Measurements from ENCODE around the gene ROR1. TPM values are rescaled to one million over a fixed set of nuclear protein-coding genes. Genes with fewer than 3 reads are reported as not detected.

The ROR1 gene
- total RNA-seq, 2 experiments from 2014 or later, result 0.47 to 1.4 TPM

- Histone ChIP-seq H3K4me2 (ENCODE audit: low read length) (no peak overlapping the region), H3K36me3 (ENCODE audit: insufficient read depth, low read length) (no peaks in the 10 kb centered on the region), H3K9me2 (ENCODE audit: insufficient read depth, low read length) (no peaks in the 10 kb centered on the region), H3K9me3 (ENCODE audit: low read length) (no peaks in the 10 kb centered on the region), H3K4me3 (ENCODE audit: low read depth, low read length, poor library complexity, severe bottlenecking) (no peak overlapping the region), H3K27ac (ENCODE audit: low read depth, low read length, poor library complexity, severe bottlenecking) (no peak overlapping the region), H4K20me1 (ENCODE audit: insufficient read depth, low read length) (no peaks in the 10 kb centered on the region), H3K79me2 (ENCODE audit: insufficient read depth, low read depth, low read length) (no peaks in the 10 kb centered on the region), H2AFZ (ENCODE audit: low read length) (no peak overlapping the region), H3K4me1 (ENCODE audit: insufficient read depth, low read length, poor library complexity, severe bottlenecking) (no peaks in the 10 kb centered on the region)
- no peak for DNase-seq (ENCODE audit: low spot score)
- intact Hi-C loops (cut with micrococcal nuclease; ENCODE audit: unreplicated experiment), result no loop called here
- BruUV-seq (replicated peaks), result no TSS peak
- ChIA-PET CTCF (ENCODE audit: unreplicated experiment) (no interaction called here), POLR2A (interaction anchor here (0.7 to 1.0 kb wide), 2 partner anchors 113 to 1382 kb away, joined by 3 read pairs; no protein-coding TSS in a partner anchor)
- TF ChIP-seq EZH2phosphoT487 (IDR thresholded peaks at IDR 0.05; ENCODE audit: borderline replicate concordance, low read depth, low read length), result no peak
- no peak for TF ChIP-seq CTCF (conservative IDR thresholded peaks at IDR 0.05; ENCODE audit: low read length)
Measured at GRCh38 chr1:63908016-63908415, 134.2 kb downstream of the ROR1 start.

GRCh38 chr1:63909526-63909925 lies 135.7 kb downstream of the ROR1 start:
- no peaks in the 10 kb centered on the region for H3K79me2 ChIP-seq (ENCODE audit: insufficient read depth, low read depth, low read length)
- H3K9me3 ChIP-seq (ENCODE audit: low read length), result no peaks in the 10 kb centered on the region
- H4K20me1 ChIP-seq (ENCODE audit: insufficient read depth, low read length), result no peaks in the 10 kb centered on the region
- DNase-seq (ENCODE audit: low spot score), result no peak
- H3K4me1 ChIP-seq (ENCODE audit: insufficient read depth, low read length, poor library complexity, severe bottlenecking), result no peaks in the 10 kb centered on the region
- ChIA-PET POLR2A (no interaction called here), CTCF (ENCODE audit: unreplicated experiment) (no interaction called here)
- TF ChIP-seq CTCF (conservative IDR thresholded peaks at IDR 0.05; ENCODE audit: low read length) (no peak), EZH2phosphoT487 (IDR thresholded peaks at IDR 0.05; ENCODE audit: borderline replicate concordance, low read depth, low read length) (no peak)
- H3K27ac ChIP-seq (ENCODE audit: low read depth, low read length, poor library complexity, severe bottlenecking), result no peak overlapping the region
- BruUV-seq (replicated peaks), result no TSS peak
- H3K9me2 ChIP-seq (ENCODE audit: insufficient read depth, low read length), result no peaks in the 10 kb centered on the region
- no peaks in the 10 kb centered on the region for H3K36me3 ChIP-seq (ENCODE audit: insufficient read depth, low read length)
- H3K4me2 ChIP-seq (ENCODE audit: low read length), result no peak overlapping the region
- no peak overlapping the region for H2AFZ ChIP-seq (ENCODE audit: low read length)
- no peak overlapping the region for H3K4me3 ChIP-seq (ENCODE audit: low read depth, low read length, poor library complexity, severe bottlenecking)
- intact Hi-C loops (cut with micrococcal nuclease; ENCODE audit: unreplicated experiment), result no loop called here

GRCh38 chr1:63911049-63911448 lies 137.2 kb downstream of the ROR1 start:
- Histone ChIP-seq H3K9me3 (ENCODE audit: low read length) (no peaks in the 10 kb centered on the region), H3K4me1 (ENCODE audit: insufficient read depth, low read length, poor library complexity, severe bottlenecking) (no peaks in the 10 kb centered on the region), H3K9me2 (ENCODE audit: insufficient read depth, low read length) (no peaks in the 10 kb centered on the region), H3K79me2 (ENCODE audit: insufficient read depth, low read depth, low read length) (no peaks in the 10 kb centered on the region), H3K4me2 (ENCODE audit: low read length) (no peak overlapping the region), H3K27ac (ENCODE audit: low read depth, low read length, poor library complexity, severe bottlenecking) (no peak overlapping the region), H4K20me1 (ENCODE audit: insufficient read depth, low read length) (no peaks in the 10 kb centered on the region), H2AFZ (ENCODE audit: low read length) (no peak overlapping the region), H3K36me3 (ENCODE audit: insufficient read depth, low read length) (no peaks in the 10 kb centered on the region), H3K4me3 (ENCODE audit: low read depth, low read length, poor library complexity, severe bottlenecking) (no peak overlapping the region)
- no TSS peak for BruUV-seq (replicated peaks)
- no peak for DNase-seq (ENCODE audit: low spot score)
- POLR2A ChIA-PET, result no interaction called here
- CTCF ChIA-PET (ENCODE audit: unreplicated experiment), result no interaction called here
- intact Hi-C loops (cut with micrococcal nuclease; ENCODE audit: unreplicated experiment), result loop anchor here (10.0 kb wide), 1 partner anchor 334 kb away; no protein-coding TSS in a partner anchor
- TF ChIP-seq EZH2phosphoT487 (IDR thresholded peaks at IDR 0.05; ENCODE audit: borderline replicate concordance, low read depth, low read length) (no peak), CTCF (conservative IDR thresholded peaks at IDR 0.05; ENCODE audit: low read length) (no peak)

Measured in OCI-LY7 (cell line).